Muscle layer of duodenum (tissue), 2 donors: ENCODE results near the gene AARS1.
"Not testable (repeated sequence)": the region's sequence is repeated elsewhere in the genome, so short reads cannot be mapped to it uniquely, and the experiment has no call there.

Experiments
- H3K27ac ChIP-seq: one replicate; pipeline ENCODE4 v1.7.0; 2013; ENCODE audit warnings: mild to moderate bottlenecking, low read length
- H3K27me3 ChIP-seq: one replicate; pipeline ENCODE4 v1.7.0; 2013; ENCODE audit warnings: low read depth, mild to moderate bottlenecking, control low read depth, low read length
- H3K36me3 ChIP-seq, 2 donors: one replicate each; pipeline ENCODE4 v1.7.0; 2013; ENCODE audit warnings: low read length in 2 of 2, control low read depth in 1 of 2, mild to moderate bottlenecking in 1 of 2; ENCODE audit not compliant: insufficient read depth in 2 of 2, control insufficient read depth in 1 of 2
- H3K4me1 ChIP-seq, 2 donors: one replicate each; pipeline ENCODE4 v1.7.0; 2013; ENCODE audit warnings: low read length in 2 of 2, mild to moderate bottlenecking in 2 of 2, control low read depth in 1 of 2, moderate library complexity in 1 of 2; ENCODE audit not compliant: insufficient read depth in 2 of 2, control insufficient read depth in 1 of 2
- H3K4me3 ChIP-seq, 2 donors: one replicate each; pipeline ENCODE4 v1.7.0; 2013; ENCODE audit warnings: low read length in 2 of 2, low read depth in 1 of 2, mild to moderate bottlenecking in 1 of 2
- H3K9me3 ChIP-seq, 2 donors: one replicate each; pipeline ENCODE4 v1.7.0; 2013; ENCODE audit warnings: low read length in 2 of 2, control low read depth in 1 of 2, mild to moderate bottlenecking in 1 of 2; ENCODE audit not compliant: control insufficient read depth in 1 of 2
- donor health status: healthy.

The AARS1 gene

GRCh38 chr16:70253291-70254106 lies 35.8 kb downstream of the AARS1 start:
- H3K27me3 ChIP-seq, result no peaks in the 10 kb centered on the region
- no peak overlapping the region for H3K4me3 ChIP-seq
- peaks cover 47 to 59% of the 10 kb centered on the region in 2 donors for H3K36me3 ChIP-seq
- no peak overlapping the region for H3K27ac ChIP-seq
- H3K9me3 ChIP-seq, result no peaks in the 10 kb centered on the region
- H3K4me1 ChIP-seq, result peaks cover 0 to 24% of the 10 kb centered on the region in 2 donors

DNA sequence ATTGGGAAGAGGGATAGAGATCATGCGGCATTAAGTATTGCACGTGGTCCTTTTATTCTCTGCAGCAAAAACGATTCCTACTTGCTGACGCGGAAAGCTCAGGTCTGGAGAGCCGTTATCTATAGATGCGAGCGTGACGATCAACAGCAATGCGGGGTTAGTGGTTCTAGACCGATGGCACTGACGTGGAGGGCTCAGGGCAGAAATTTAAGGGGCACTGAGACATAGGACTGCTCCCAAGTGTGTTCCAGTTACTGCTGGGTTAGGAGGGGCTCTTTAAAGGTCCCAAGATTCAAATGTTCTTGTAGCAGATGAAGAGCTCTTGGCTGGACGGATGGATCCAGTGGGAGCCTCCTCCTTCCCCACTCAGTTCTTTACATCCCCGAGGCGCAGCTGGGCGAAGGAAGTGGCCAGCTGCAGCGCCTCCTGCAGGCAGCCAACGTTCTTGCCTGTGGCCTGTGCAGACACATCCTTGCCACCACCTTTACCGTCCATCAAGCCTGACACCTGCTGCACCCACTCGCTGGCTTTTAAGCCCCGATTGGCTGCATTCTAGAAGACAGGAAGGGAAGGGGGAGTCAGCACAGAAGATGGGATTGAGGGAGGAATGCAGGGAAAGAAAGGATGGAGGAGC lies 36.8 kb downstream of the AARS1 start:
- Histone ChIP-seq H3K9me3 (no peaks in the 10 kb centered on the region), H3K27ac (no peak overlapping the region), H3K4me3 (no peak overlapping the region), H3K27me3 (no peaks in the 10 kb centered on the region), H3K4me1 (peaks cover 0 to 24% of the 10 kb centered on the region in 2 donors), H3K36me3 (peaks cover 37 to 49% of the 10 kb centered on the region in 2 donors)

DNA sequence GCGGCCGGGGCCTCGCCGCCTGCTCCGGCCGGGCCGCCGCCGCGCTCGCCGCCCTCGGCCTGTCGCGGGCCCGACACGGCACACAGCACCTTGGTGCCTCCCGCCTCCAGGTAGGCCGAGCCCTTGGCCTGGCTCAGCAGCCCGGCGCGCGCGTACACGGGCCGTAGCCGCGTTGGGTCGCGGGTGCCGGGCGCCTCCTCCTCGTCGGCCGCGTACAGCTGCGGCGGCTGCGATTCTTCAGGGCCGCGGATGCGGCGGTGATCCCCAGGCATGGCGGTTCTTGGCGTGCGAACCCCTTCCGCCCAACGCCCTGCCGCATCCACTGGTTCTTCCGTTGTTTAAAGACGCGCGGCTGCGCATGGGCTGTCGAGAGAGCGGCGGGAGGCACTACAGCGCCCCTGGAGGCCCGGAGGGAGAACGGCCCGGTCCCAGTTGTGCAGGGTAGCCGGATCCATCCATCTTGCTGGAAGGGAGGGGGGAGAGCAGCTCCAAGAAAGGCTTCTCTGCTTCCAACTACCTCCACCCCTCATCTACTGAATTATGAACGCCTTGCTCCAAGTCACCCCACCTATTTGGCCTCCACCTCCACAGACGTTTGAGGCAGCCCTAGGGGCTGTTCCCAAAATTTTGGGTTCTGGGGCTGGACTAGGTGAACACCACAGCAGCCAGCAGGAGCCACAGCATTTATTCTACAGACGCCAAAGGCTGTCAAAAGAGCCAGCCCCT lies 37.5 kb downstream of the AARS1 start, which contains the start of gene EXOSC6:
Gene EXOSC6 (minus strand): TSS at position 312 of the 726 bp plus-strand sequence. CDS start 40 bp downstream, at position 272.
- Histone ChIP-seq H3K4me1 (peaks cover 0 to 24% of the 10 kb centered on the region in 2 donors), H3K9me3 (no peaks in the 10 kb centered on the region), H3K27ac (no peak within 1 kb of the TSS), H3K4me3 (peak within 1 kb of the TSS; percentile 65 to 89), H3K27me3 (no peaks in the 10 kb centered on the region), H3K36me3 (peaks cover 34 to 43% of the 10 kb centered on the region in 2 donors)

DNA sequence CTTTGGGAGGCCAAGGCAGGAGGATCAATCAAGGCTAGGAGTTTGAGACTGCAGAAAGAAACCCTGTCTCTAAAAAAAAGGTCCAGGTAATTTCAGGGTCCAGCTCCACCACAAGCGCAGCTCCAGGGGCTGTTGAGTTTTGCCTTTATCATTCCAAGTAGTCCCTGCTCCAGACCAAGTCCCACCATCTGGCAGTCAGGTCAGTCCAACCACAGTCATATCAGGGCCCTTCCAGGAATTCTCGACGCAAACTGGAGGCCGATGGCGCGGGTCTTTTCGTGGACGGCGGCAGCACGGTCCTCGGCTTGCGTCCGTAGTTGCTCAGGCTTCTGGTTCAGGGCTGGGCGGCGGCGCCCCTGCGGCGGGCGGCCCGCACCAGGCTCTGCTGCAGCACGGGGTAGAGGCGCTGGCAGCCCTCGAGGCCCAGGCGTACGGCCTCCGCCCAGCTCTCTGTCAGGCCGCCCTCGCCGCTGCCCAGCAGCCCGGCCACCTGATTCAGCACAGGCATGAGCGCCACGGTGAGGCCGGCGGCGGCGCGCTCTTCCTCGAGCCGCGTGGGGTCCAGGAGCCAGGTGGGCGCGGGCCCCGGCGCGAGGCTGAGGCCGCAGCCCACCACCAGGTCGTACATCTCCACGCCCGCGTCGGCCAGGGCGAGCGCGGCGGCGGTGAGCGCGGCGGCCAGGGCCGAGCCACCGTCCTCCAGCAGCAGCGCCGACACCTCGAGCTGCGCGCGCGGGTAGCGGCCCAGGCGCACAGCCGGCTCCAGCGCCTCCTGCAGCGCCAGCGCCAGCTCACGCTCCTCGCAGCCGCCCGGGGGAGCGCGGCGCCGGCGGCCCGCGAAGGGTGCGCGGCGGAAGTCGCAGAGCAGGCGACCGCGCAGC lies 38.3 kb downstream of the AARS1 start:
- Histone ChIP-seq H3K36me3 (peaks cover 34 to 37% of the 10 kb centered on the region in 2 donors), H3K9me3 (no peaks in the 10 kb centered on the region), H3K27ac (no peak overlapping the region), H3K4me1 (peaks cover 0 to 24% of the 10 kb centered on the region in 2 donors), H3K27me3 (no peaks in the 10 kb centered on the region), H3K4me3 (peak overlapping the region; percentile 65 to 89)

DNA sequence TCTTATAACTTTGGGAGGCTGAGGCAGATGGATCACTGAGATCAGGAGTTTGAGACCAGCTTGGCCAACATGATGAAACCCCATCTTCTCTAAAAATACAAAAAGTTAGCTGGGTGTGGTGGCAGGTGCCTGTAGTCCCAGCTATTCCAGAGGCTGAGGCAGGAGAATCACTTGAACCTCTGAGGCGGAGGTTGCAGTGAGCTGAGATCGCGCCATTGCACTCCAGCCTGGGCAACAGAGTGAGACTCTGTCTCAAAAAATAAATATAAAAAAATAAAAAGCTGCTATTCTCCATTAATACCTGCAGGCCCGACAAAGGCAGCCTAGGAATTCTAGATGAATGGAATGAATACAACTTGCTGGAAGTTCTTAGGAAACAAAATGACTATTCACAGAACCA lies 39.6 kb downstream of the AARS1 start:
- H3K9me3 ChIP-seq, H3K27me3 ChIP-seq, H3K27ac ChIP-seq, H3K4me3 ChIP-seq: not testable (repeated sequence)
- H3K4me1 ChIP-seq, result peaks cover 0 to 24% of the 10 kb centered on the region in 2 donors
- H3K36me3 ChIP-seq, result peaks cover 24 to 25% of the 10 kb centered on the region in 2 donors

DNA sequence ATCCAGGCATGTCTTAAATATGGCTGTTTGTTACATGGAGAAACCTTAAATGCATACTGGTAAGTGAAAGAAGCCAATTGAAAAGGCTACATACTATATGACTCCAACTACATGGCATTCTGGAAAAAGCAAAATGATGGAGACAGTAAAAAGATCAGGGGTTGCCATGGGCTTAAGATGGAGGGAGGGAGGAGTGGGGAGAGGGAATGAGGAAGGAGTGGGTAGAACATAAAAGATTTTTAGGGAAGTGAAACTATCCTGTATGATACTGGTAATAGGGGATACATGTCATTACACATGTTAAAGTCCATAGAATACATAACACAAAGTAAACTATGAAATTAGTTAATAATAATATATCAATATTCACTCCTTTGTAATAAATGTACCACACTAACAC lies 50.5 kb downstream of the AARS1 start:
- H3K36me3 ChIP-seq, H3K27me3 ChIP-seq, H3K27ac ChIP-seq, H3K9me3 ChIP-seq, H3K4me1 ChIP-seq, H3K4me3 ChIP-seq: not testable (repeated sequence)

DNA sequence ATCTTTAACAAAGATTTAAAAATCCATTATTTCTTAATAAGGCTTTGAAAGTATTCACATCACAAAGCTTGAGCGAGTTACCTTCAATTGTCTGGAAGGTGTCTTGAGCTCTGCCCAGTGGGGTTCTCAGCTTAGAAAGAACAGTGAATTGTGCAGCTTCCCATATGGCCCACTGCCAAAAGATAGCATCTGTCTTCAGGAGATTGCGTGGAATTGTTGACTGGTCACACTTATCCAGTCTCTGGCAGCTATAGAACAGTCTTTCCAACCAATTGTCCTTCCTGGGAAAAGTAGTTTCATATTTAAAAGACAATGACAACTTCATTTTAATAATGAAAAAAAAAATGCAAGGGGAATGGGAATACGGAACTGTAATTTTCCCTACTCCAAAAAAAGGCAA lies 57.5 kb downstream of the AARS1 start:
- not testable (repeated sequence) for H3K36me3 ChIP-seq, H3K9me3 ChIP-seq, H3K27ac ChIP-seq, H3K27me3 ChIP-seq, H3K4me1 ChIP-seq, H3K4me3 ChIP-seq

GRCh38 chr16:70226024-70226423 lies 63.3 kb downstream of the AARS1 start:
- not testable (repeated sequence) for H3K27me3 ChIP-seq, H3K36me3 ChIP-seq, H3K27ac ChIP-seq, H3K4me3 ChIP-seq, H3K4me1 ChIP-seq, H3K9me3 ChIP-seq

- not testable (repeated sequence) for H3K27me3 ChIP-seq, H3K4me3 ChIP-seq, H3K4me1 ChIP-seq, H3K27ac ChIP-seq, H3K36me3 ChIP-seq, H3K9me3 ChIP-seq
Measured at GRCh38 chr16:70225430-70225829, 63.9 kb downstream of the AARS1 start.

DNA sequence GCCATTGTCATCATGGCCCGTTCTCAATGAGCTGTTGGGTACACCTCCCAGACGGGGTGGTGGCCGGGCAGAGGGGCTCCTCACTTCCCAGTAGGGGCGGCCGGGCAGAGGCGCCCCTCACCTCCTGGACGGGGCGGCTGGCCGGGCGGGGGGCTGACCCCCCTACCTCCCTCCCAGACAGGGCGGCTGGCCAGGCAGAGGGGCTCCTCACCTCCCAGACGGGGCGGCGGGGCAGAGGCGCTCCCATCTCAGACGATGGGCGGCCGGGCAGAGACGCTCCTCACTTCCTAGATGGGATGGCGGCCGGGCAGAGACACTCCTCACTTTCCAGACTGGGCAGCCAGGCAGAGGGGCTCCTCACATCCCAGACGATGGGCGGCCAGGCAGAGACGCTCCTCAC lies 64.7 kb downstream of the AARS1 start:
- not testable (repeated sequence) for H3K9me3 ChIP-seq, H3K27ac ChIP-seq, H3K27me3 ChIP-seq, H3K4me1 ChIP-seq, H3K36me3 ChIP-seq, H3K4me3 ChIP-seq
